Measurements from ENCODE around the gene DIAPH3.

DIAPH3 gene

DNA sequence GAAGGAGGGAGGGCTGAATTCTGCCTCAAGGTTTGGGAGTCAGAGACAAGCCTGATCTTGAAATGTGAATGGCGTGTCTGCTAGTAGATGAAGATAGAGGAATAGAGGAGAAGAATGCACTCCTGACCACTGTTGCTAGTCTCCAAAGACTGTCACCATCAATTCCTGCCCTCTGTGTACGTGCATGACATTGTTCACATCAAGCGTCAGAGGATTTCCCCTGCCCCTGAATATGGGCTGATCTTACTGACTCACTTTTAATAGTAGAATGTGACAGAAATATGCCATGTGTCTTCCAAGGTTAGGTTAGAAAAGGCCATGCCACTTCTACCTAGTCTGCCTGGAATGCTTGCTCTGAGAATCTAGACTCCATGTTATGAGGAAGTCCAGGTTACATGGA, 538.6 kb downstream of the DIAPH3 start:
- Histone ChIP-seq H3K79me2 (ENCODE audit: low read length) (no peaks in the 10 kb centered on the region), H2AFZ (ENCODE audit: low read depth, low read length) (no peak overlapping the region), H3K9me3 (ENCODE audit: insufficient read depth, low read length) (no peaks in the 10 kb centered on the region), H3K27me3 (ENCODE audit: low read depth, low read length) (no peaks in the 10 kb centered on the region; the same call in 1 of the 2 replicates), H3K4me2 (ENCODE audit: low read length) (no peak overlapping the region), H3K4me1 (ENCODE audit: low read length) (peaks cover 15% of the 10 kb centered on the region), H3K4me3 (ENCODE audit: low read length) (no peak overlapping the region), H4K20me1 (ENCODE audit: insufficient read depth, low read length) (no peaks in the 10 kb centered on the region), H3K27ac (ENCODE audit: low read length) (no peak overlapping the region), H3K36me3 (replicated peaks; ENCODE audit: low read depth, low read length) (no peaks in the 10 kb centered on the region), H3K9ac (ENCODE audit: low read length) (no peak overlapping the region)
- TF ChIP-seq, protein P1, sequence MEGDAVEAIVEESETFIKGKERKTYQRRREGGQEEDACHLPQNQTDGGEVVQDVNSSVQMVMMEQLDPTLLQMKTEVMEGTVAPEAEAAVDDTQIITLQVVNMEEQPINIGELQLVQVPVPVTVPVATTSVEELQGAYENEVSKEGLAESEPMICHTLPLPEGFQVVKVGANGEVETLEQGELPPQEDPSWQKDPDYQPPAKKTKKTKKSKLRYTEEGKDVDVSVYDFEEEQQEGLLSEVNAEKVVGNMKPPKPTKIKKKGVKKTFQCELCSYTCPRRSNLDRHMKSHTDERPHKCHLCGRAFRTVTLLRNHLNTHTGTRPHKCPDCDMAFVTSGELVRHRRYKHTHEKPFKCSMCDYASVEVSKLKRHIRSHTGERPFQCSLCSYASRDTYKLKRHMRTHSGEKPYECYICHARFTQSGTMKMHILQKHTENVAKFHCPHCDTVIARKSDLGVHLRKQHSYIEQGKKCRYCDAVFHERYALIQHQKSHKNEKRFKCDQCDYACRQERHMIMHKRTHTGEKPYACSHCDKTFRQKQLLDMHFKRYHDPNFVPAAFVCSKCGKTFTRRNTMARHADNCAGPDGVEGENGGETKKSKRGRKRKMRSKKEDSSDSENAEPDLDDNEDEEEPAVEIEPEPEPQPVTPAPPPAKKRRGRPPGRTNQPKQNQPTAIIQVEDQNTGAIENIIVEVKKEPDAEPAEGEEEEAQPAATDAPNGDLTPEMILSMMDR (IDR thresholded peaks at IDR 0.05; ENCODE audit: low read depth, low read length), result no peak
- TF ChIP-seq EZH2phosphoT487 (IDR thresholded peaks at IDR 0.05; ENCODE audit: low read depth), result no peak

DNA sequence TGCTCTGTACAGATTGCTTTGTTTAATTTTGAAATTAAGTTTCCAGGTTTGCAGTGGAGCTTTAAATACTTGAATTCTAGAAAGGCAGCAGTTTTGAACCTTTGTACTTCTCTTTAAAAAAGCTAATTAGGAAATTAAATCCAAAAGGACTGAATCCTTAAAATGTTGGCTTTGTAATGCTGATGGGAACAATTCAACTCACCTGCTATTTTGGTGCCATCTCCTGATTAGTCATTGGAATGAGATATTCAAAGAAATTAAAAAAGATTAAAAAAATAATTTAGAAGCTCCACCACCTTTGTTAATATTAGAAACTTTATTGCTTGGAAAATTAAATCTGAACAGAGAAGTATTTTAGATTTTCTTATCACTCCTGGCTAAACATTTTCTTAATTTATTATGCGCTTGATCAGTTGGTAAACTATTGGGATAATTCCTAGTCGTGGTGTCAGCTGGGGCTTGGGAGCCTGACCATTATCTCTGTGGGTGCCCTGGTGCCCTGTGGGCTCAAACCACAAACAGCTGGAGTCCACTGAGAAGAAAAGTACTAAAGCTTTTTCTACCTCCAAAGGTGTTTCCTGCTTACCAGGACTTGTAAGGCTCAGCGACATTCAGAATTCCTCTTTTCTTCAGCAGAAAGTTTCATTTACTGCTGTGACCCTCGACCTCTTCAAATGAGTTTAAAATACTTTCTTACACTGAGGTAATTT, 540.4 kb downstream of the DIAPH3 start:
- H3K79me2 ChIP-seq (ENCODE audit: low read length), result no peaks in the 10 kb centered on the region
- H3K27ac ChIP-seq (ENCODE audit: low read length), result no peak overlapping the region
- H3K4me1 ChIP-seq (ENCODE audit: low read length), result peaks cover 15% of the 10 kb centered on the region
- H2AFZ ChIP-seq (ENCODE audit: low read depth, low read length), result no peak overlapping the region
- TF ChIP-seq EZH2phosphoT487 (IDR thresholded peaks at IDR 0.05; ENCODE audit: low read depth), result no peak
- TF ChIP-seq, protein P1 (IDR thresholded peaks at IDR 0.05; ENCODE audit: low read depth, low read length), result no peak
- no peak overlapping the region for H3K9ac ChIP-seq (ENCODE audit: low read length)
- H3K36me3 ChIP-seq (replicated peaks; ENCODE audit: low read depth, low read length), result peaks cover 4% of the 10 kb centered on the region
- H3K4me3 ChIP-seq (ENCODE audit: low read length), result no peak overlapping the region
- no peaks in the 10 kb centered on the region for H4K20me1 ChIP-seq (ENCODE audit: insufficient read depth, low read length)
- H3K27me3 ChIP-seq (ENCODE audit: low read depth, low read length), result no peaks in the 10 kb centered on the region; the same call in 1 of the 2 replicates
- no peak overlapping the region for H3K4me2 ChIP-seq (ENCODE audit: low read length)
- H3K9me3 ChIP-seq (ENCODE audit: insufficient read depth, low read length), result no peaks in the 10 kb centered on the region

DNA sequence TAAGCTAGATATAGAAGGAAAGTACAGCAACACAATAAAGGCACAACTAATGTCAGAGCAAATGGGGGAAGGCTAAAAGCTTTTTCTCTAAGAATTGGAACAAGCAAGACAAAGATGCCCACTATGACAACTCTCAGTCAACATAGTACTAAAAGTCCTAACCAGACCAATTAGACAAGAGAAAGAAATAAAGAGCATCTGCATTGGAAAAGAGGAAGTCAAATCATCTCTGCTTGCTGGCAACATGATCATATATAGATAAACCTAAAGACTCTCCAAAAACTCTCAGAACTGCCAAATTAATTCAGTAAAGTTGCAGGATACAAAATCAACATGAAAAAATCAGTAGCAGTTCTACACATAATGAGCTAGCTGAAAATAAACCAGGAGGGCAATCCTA, 542.0 kb downstream of the DIAPH3 start:
- Histone ChIP-seq H3K9ac (ENCODE audit: low read length) (no peak overlapping the region), H3K4me2 (ENCODE audit: low read length) (no peak overlapping the region), H4K20me1 (ENCODE audit: insufficient read depth, low read length) (no peaks in the 10 kb centered on the region), H3K4me3 (ENCODE audit: low read length) (no peak overlapping the region), H2AFZ (ENCODE audit: low read depth, low read length) (no peak overlapping the region), H3K9me3 (ENCODE audit: insufficient read depth, low read length) (no peaks in the 10 kb centered on the region), H3K27ac (ENCODE audit: low read length) (no peak overlapping the region), H3K4me1 (ENCODE audit: low read length) (peaks cover 15% of the 10 kb centered on the region), H3K79me2 (ENCODE audit: low read length) (no peaks in the 10 kb centered on the region), H3K27me3 (ENCODE audit: low read depth, low read length) (no peaks in the 10 kb centered on the region), H3K36me3 (replicated peaks; ENCODE audit: low read depth, low read length) (peaks cover 4% of the 10 kb centered on the region)
- TF ChIP-seq, protein P1 (IDR thresholded peaks at IDR 0.05; ENCODE audit: low read depth, low read length), result no peak
- no peak for TF ChIP-seq EZH2phosphoT487 (IDR thresholded peaks at IDR 0.05; ENCODE audit: low read depth)

All from OCI-LY3 (cell line).